ENCODE results near the gene STMND1. TPM values are rescaled to one million over a fixed set of nuclear protein-coding genes. Genes with fewer than 3 reads are reported as not detected.

The STMND1 gene
- total RNA-seq, 1 donor from 2014 or later: not detected

DNA sequence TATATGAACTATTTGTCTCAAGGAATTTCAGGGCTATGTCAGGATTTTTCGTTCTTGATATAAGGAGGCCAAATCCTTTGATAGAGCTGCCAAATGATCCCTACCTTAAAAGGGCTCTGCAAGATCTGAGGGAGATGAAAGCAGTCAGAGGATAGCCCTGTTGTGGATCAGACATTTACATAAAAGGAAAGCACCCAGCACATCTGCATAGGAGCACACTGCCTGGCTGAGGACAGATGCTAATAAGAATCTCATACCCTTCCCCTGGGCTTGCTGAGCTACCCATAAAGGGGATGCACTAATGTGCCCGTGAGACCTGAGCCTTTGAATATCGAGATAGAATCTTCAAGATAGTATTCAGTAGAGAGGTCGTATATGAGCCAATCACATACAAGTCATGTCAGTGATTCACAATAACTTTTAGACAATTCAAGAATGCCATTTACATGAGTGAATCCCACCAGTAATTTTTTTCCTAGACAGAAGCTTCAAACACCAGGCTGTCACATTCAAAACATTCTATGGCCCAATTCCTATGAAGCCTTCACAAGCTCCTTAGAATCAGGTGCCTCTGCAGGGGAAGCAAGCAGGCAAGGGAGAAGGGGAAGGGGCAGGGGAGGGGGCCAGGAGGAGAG is 71.1 kb downstream of the STMND1 start:
- no peak for TF ChIP-seq CTCF (conservative IDR thresholded peaks at IDR 0.05; ENCODE audit: low read depth, low read length)
- H3K4me3 ChIP-seq (ENCODE audit: low read depth, low read length): no peak overlapping the region
- no peak for DNase-seq (ENCODE audit: low read depth)

DNA sequence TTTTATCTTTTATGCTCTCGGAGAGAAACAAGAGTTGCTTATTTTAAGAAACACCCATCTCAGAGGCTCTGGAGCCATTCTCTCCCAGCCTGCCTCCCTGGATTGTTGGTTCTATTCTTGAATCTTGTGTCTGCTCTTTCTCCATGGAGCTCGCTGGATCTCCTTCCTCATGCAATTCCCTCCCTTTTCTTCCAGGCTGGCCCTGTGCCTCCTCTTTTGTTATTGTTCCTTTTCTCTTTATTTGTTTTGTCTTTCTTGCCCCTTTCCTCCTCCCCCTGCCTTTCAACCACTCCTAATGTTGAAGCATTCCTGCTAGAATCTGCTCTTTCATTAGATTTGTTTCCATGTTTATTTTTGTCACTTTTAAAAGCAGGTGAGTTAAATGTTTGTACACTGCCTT is 76.5 kb downstream of the STMND1 start:
- no peak for DNase-seq (ENCODE audit: low read depth)
- TF ChIP-seq CTCF (conservative IDR thresholded peaks at IDR 0.05; ENCODE audit: low read depth, low read length): no peak
- H3K4me3 ChIP-seq (ENCODE audit: low read depth, low read length): no peak overlapping the region

DNA sequence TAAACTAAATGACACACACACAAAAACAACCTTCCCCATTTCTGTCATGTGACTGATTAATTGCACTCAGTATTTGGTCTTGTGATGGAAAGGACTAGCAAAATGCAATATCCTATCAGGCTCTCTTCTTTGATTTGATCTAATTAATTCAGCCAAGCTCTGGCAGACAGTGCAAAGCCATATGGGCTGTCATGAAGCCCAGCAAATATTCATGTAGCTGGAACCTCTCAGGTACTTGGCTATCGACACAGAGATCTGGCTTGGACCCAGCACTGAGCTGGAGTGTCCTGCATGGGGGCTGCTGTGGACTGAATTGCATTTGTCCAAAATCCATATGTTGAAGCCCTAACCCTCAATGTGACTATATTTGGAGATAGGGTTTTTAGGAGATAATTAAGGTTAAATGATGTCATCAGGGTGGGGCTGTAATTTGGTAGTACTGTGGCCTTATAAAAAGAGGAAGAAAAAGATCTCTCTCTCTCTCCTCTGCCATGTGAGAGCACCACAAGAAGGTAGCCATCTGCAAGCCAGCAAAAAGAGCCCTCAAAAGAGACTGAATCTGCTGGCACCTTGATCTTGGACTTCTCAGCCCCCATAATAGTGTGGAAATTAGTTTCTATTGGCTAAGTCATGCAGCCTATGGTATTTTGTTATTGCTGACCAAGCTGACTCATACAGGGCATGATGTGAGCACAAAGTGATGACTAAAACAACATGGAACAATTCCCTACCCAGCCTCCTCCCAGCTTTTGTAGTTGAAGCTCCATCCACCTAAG is 77.1 kb downstream of the STMND1 start:
- no peak for TF ChIP-seq CTCF (conservative IDR thresholded peaks at IDR 0.05; ENCODE audit: low read depth, low read length)
- H3K4me3 ChIP-seq (ENCODE audit: low read depth, low read length): no peak overlapping the region
- no peak for DNase-seq (ENCODE audit: low read depth)

DNA sequence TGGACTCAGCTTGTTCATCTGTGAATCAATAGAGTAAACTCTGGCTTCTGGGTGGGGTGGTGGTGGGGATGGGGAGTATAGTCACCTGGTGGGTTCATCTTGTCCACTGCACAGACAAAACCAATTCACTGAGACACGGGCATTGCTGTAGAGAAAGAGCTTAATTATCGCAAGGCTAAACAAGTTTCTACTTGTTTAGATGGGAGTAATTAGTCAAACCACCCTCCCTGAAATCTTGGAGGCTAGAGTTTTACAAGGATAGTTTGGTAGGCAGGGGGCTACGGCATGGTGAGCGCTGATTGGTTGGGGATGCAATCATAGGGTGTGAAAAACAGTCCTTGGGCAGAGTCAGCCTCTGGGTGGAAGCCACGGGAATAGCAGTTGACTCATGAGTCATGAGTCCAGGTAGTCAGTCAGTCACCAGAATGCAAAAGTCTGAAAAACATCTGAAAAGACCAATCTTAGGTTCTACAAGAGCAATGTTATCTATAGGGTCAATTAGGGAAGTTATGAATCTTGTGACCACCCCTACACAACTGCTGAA is 77.8 kb downstream of the STMND1 start:
- H3K4me3 ChIP-seq (ENCODE audit: low read depth, low read length): no peak overlapping the region
- no peak for TF ChIP-seq CTCF (conservative IDR thresholded peaks at IDR 0.05; ENCODE audit: low read depth, low read length)
- DNase-seq (ENCODE audit: low read depth): no peak

Other genes with a start within 250 kb of the STMND1 start
- gene RBM24, start 179.3 kb downstream of the STMND1 start, total RNA-seq: 3.2 and 5.4 TPM in 2 replicates